Trophoblast cell (in vitro differentiated cells and primary cell): ENCODE results near the gene RAB44.

Source experiments
- DNase-seq, 2 donors: peaks; one replicate each; pipeline ENCODE4 v3.0.0-alpha.2; 2016
- H2AFZ ChIP-seq: 2 replicates; pipeline ENCODE4 v1.6.1; 2013; ENCODE audit warnings: low read length, moderate library complexity, mild to moderate bottlenecking; ENCODE audit not compliant: insufficient read depth, poor library complexity
- H2AK5ac ChIP-seq: 2 replicates; pipeline ENCODE4 v1.6.1; 2013; ENCODE audit warnings: mild to moderate bottlenecking, low read length
- H2BK120ac ChIP-seq: 2 replicates; pipeline ENCODE4 v1.6.1; 2013; ENCODE audit warnings: low read length, mild to moderate bottlenecking, moderate library complexity; ENCODE audit not compliant: insufficient read depth, poor library complexity
- H2BK12ac ChIP-seq: 2 replicates; pipeline ENCODE4 v1.6.1; 2013; ENCODE audit warnings: mild to moderate bottlenecking, low read length, moderate library complexity
- H2BK5ac ChIP-seq: 2 replicates; pipeline ENCODE4 v1.6.1; 2013; ENCODE audit warnings: low read length, low read depth, moderate library complexity, mild to moderate bottlenecking; ENCODE audit not compliant: poor library complexity
- H3K14ac ChIP-seq: 2 replicates; pipeline ENCODE4 v1.6.1; 2013; ENCODE audit warnings: mild to moderate bottlenecking, low read length
- H3K18ac ChIP-seq: 2 replicates; pipeline ENCODE4 v1.6.1; 2013; ENCODE audit warnings: mild to moderate bottlenecking, low read length
- H3K23ac ChIP-seq: 2 replicates; pipeline ENCODE4 v1.6.1; 2013; ENCODE audit warnings: low read length
- H3K27ac ChIP-seq: 2 replicates; pipeline ENCODE4 v1.5.1; 2013; ENCODE audit warnings: low read depth, mild to moderate bottlenecking, inconsistent platforms, low read length, moderate library complexity
- H3K27me3 ChIP-seq: 2 replicates; pipeline ENCODE4 v1.6.1; 2013; ENCODE audit warnings: inconsistent platforms, mild to moderate bottlenecking, low read length, moderate library complexity; ENCODE audit not compliant: insufficient read depth
- H3K36me3 ChIP-seq, 2 experiments: 1 replicate in 1 of 2; 2 replicates in 1 of 2; pipeline ENCODE4 v1.6.1; 2013; ENCODE audit warnings: low read length in 2 of 2, mild to moderate bottlenecking in 2 of 2, moderate library complexity in 1 of 2; ENCODE audit not compliant: insufficient read depth in 2 of 2, control insufficient read depth in 1 of 2
- H3K4ac ChIP-seq: 2 replicates; pipeline ENCODE4 v1.6.1; 2013; ENCODE audit warnings: low read depth, mild to moderate bottlenecking, low read length, moderate library complexity
- H3K4me1 ChIP-seq, 2 experiments: 1 replicate in 1 of 2; 2 replicates in 1 of 2; pipeline ENCODE4 v1.6.1; 2013; ENCODE audit warnings: low read length in 2 of 2, mild to moderate bottlenecking in 2 of 2, moderate library complexity in 1 of 2; ENCODE audit not compliant: insufficient read depth in 2 of 2, control insufficient read depth in 1 of 2
- H3K4me2 ChIP-seq: 2 replicates; pipeline ENCODE4 v1.6.1; 2013; ENCODE audit warnings: inconsistent platforms, mild to moderate bottlenecking, low read length, moderate library complexity
- H3K4me3 ChIP-seq: 2 replicates; pipeline ENCODE4 v1.5.1; 2013; ENCODE audit warnings: mild to moderate bottlenecking, low read depth, low read length, inconsistent platforms
- H3K79me1 ChIP-seq: one replicate; pipeline ENCODE4 v1.6.1; 2013; ENCODE audit warnings: low read length
- H3K79me2 ChIP-seq: 2 replicates; pipeline ENCODE4 v1.6.1; 2013; ENCODE audit warnings: low read length, mild to moderate bottlenecking; ENCODE audit not compliant: control insufficient read depth, insufficient read depth, poor library complexity
- H3K9ac ChIP-seq: 2 replicates; pipeline ENCODE4 v1.6.1; 2013; ENCODE audit warnings: mild to moderate bottlenecking, low read length
- H3K9me3 ChIP-seq: 2 replicates; pipeline ENCODE4 v1.6.1; 2013; ENCODE audit warnings: low read depth, mild to moderate bottlenecking, control low read depth, inconsistent platforms, low read length; ENCODE audit not compliant: insufficient read depth
- H4K12ac ChIP-seq: 2 replicates; pipeline ENCODE4 v1.6.1; 2013; ENCODE audit warnings: low read depth, mild to moderate bottlenecking, low read length, moderate library complexity
- H4K8ac ChIP-seq: 2 replicates; pipeline ENCODE4 v1.6.1; 2013; ENCODE audit warnings: low read depth, mild to moderate bottlenecking, low read length, moderate library complexity
- H4K91ac ChIP-seq: one replicate; pipeline ENCODE4 v1.6.1; 2013; ENCODE audit warnings: low read depth, mild to moderate bottlenecking, low read length, moderate library complexity
- WGBS: extraction: QIAGEN DNeasy Blood & Tissue Kit; methylation state at CpG from one replicate; pipeline ENCODE4 v1.1.7; 2013; ENCODE audit warnings: missing lambda C conversion rate; ENCODE audit not compliant: insufficient read length, insufficient coverage; ENCODE audit errors: extremely low coverage; 5-methylcytosine and 5-hydroxymethylcytosine counted together

The RAB44 gene

DNA sequence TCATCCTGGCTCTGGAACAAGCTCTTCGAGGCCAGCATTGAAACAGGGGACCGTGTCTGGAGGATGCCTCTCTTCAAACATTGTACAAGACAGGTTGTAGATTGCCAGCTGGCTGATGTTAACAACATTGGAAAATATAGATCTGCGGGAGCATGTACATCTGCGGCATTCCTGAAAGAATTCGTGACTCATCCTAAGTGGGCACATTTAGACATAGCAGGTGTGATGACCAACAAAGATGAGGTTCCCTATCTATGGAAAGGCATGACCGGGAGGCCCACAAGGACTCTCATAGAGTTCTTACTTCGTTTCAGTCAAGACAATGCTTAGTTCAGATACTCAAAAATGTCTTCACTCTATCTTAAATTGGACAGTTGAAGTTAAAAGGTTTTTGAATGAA, 22.7 kb upstream of the RAB44 start:
- Histone ChIP-seq H3K4me1 (peaks cover 19% of the 10 kb centered on the region in 2 experiments), H3K4me2 (no peak overlapping the region), H3K27me3 (peaks cover 6% of the 10 kb centered on the region), H2BK120ac (no peak overlapping the region), H3K23ac (no peak overlapping the region), H2AFZ (no peak overlapping the region), H3K27ac (no peak overlapping the region), H3K4ac (no peak overlapping the region), H4K91ac (no peak overlapping the region), H3K9me3 (peaks cover 2% of the 10 kb centered on the region), H3K4me3 (no peak overlapping the region), H2BK5ac (no peak overlapping the region), H4K12ac (no peak overlapping the region), H4K8ac (no peak overlapping the region), H2BK12ac (peak overlapping the region; percentile 26), H3K79me2 (peaks cover 15% of the 10 kb centered on the region), H3K18ac (no peak overlapping the region), H3K36me3 (peaks cover 0 to 5% of the 10 kb centered on the region in 2 experiments), H3K14ac (no peak overlapping the region), H3K9ac (no peak overlapping the region), H2AK5ac (peak overlapping the region; percentile 32), H3K79me1 (peaks cover 33% of the 10 kb centered on the region)
- no CpG with 5 or more reads among the region's 7 CpGs for WGBS
- no peak for DNase-seq

GRCh38 chr6:36676141-36677058, 21.2 kb upstream of the RAB44 start:
- peak overlapping the region; percentile 82 for H3K18ac ChIP-seq
- peaks cover 19% of the 10 kb centered on the region in 2 experiments for H3K4me1 ChIP-seq
- peak overlapping the region; percentile 37 for H3K4ac ChIP-seq
- peaks cover 0 to 5% of the 10 kb centered on the region in 2 experiments for H3K36me3 ChIP-seq
- peak overlapping the region; percentile 84 for H3K27ac ChIP-seq
- H3K79me1 ChIP-seq, result peaks cover 35% of the 10 kb centered on the region
- peak overlapping the region; percentile 43 for H4K12ac ChIP-seq
- no CpG with 5 or more reads among the region's 4 CpGs for WGBS
- H3K27me3 ChIP-seq, result peaks cover 6% of the 10 kb centered on the region
- peak overlapping the region; percentile 94 for H2BK12ac ChIP-seq
- DNase-seq, result no peak
- no peak overlapping the region for H3K23ac ChIP-seq
- no peak overlapping the region for H3K9ac ChIP-seq
- H2BK120ac ChIP-seq, result peak overlapping the region; percentile 96
- peaks cover 2% of the 10 kb centered on the region for H3K9me3 ChIP-seq
- H3K4me2 ChIP-seq, result no peak overlapping the region
- H3K79me2 ChIP-seq, result peaks cover 16% of the 10 kb centered on the region
- peak overlapping the region; percentile 3 for H2AFZ ChIP-seq
- H2BK5ac ChIP-seq, result peak overlapping the region; percentile 96
- H4K8ac ChIP-seq, result peak overlapping the region; percentile 67
- no peak overlapping the region for H3K4me3 ChIP-seq
- peak overlapping the region; percentile 89 for H2AK5ac ChIP-seq
- peak overlapping the region; percentile 99 for H4K91ac ChIP-seq
- H3K14ac ChIP-seq, result peak overlapping the region; percentile 80

- Histone ChIP-seq H2BK5ac (peak overlapping the region; percentile 96), H3K27me3 (peaks cover 6% of the 10 kb centered on the region), H2AFZ (peak overlapping the region; percentile 50), H4K8ac (peak overlapping the region; percentile 67), H3K79me1 (peaks cover 35% of the 10 kb centered on the region), H3K18ac (peak overlapping the region; percentile 82), H3K9ac (no peak overlapping the region), H3K27ac (peak overlapping the region; percentile 84), H3K79me2 (peaks cover 18% of the 10 kb centered on the region), H3K4me2 (peak overlapping the region; percentile 15), H3K4me1 (peaks cover 22% of the 10 kb centered on the region in 2 experiments), H3K23ac (no peak overlapping the region), H4K12ac (peak overlapping the region; percentile 43), H3K4ac (peak overlapping the region; percentile 37), H2BK120ac (peak overlapping the region; percentile 96), H2BK12ac (peak overlapping the region; percentile 94), H4K91ac (peak overlapping the region; percentile 99), H3K14ac (peak overlapping the region; percentile 80), H2AK5ac (peak overlapping the region; percentile 89), H3K36me3 (peaks cover 0 to 5% of the 10 kb centered on the region in 2 experiments), H3K4me3 (no peak overlapping the region), H3K9me3 (peaks cover 2% of the 10 kb centered on the region)
- no CpG with 5 or more reads among the region's 7 CpGs for WGBS
- no peak for DNase-seq
These were observed 20.4 kb upstream of the RAB44 start for GRCh38 chr6:36677059-36677749.

DNA sequence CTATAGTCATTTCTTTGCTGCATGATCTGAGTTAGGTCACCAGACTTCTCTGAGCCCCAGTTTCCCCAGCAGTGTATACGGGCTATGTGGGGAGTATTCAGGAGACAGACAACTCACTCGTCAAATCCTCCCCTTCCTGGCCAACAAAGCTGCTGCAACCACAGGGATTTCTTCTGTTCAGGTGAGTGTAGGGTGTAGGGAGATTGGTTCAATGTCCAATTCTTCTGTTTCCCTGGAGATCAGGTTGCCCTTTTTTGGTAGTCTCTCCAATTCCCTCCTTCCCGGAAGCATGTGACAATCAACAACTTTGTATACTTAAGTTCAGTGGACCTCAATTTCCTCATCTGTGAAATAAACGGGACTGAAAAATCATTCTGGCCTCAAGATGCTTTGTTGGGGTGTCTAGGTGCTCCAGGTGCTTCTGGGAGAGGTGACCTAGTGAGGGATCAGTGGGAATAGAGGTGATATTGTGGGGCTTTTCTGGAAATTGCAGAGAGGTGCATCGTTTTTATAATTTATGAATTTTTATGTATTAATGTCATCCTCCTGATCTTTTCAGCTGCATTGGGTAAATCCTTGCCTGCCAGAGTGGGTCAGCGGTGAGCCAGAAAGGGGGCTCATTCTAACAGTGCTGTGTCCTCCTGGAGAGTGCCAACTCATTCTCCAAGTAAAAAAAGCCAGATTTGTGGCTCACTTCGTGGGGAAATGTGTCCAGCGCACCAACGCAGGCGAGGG, 19.7 kb upstream of the RAB44 start:
- no peak overlapping the region for H3K9ac ChIP-seq
- H2AFZ ChIP-seq, result peak overlapping the region; percentile 43
- H3K79me2 ChIP-seq, result peaks cover 18% of the 10 kb centered on the region
- peaks cover 29% of the 10 kb centered on the region in 2 experiments for H3K4me1 ChIP-seq
- H4K8ac ChIP-seq, result peak overlapping the region; percentile 86
- peak overlapping the region; percentile 96 for H2BK5ac ChIP-seq
- H2BK120ac ChIP-seq, result peak overlapping the region; percentile 77
- no peak overlapping the region for H3K4me3 ChIP-seq
- H3K79me1 ChIP-seq, result peaks cover 38% of the 10 kb centered on the region
- WGBS, result no CpG with 5 or more reads among the region's 10 CpGs
- peak overlapping the region; percentile 89 for H3K14ac ChIP-seq
- peak overlapping the region; percentile 38 for H3K4ac ChIP-seq
- peak overlapping the region; percentile 56 for H4K12ac ChIP-seq
- no peak overlapping the region for H2AK5ac ChIP-seq
- H2BK12ac ChIP-seq, result peak overlapping the region; percentile 83
- H3K27ac ChIP-seq, result peak overlapping the region; percentile 84
- peaks cover 2% of the 10 kb centered on the region for H3K9me3 ChIP-seq
- no peak for DNase-seq
- peak overlapping the region; percentile 83 for H3K18ac ChIP-seq
- peak overlapping the region; percentile 99 for H4K91ac ChIP-seq
- no peak overlapping the region for H3K23ac ChIP-seq
- peak overlapping the region; percentile 97 for H3K4me2 ChIP-seq
- peaks cover 6% of the 10 kb centered on the region for H3K27me3 ChIP-seq
- peaks cover 3 to 11% of the 10 kb centered on the region in 2 experiments for H3K36me3 ChIP-seq
